ENCODE measurements around the gene CEP55. TPM values are rescaled to one million over a fixed set of nuclear protein-coding genes. Genes with fewer than 3 reads are reported as not detected.
A peak's percentile ranks its signal among the peaks of the same experiment; 100 is the strongest.
"Not testable (repeated sequence)": the region's sequence is repeated elsewhere in the genome, so short reads cannot be mapped to it uniquely, and the experiment has no call there.

The CEP55 gene
- total and polyA plus RNA-seq, 5 donors from 2014 or later: 3.1 to 5.0 (median 4.6) TPM

DNA sequence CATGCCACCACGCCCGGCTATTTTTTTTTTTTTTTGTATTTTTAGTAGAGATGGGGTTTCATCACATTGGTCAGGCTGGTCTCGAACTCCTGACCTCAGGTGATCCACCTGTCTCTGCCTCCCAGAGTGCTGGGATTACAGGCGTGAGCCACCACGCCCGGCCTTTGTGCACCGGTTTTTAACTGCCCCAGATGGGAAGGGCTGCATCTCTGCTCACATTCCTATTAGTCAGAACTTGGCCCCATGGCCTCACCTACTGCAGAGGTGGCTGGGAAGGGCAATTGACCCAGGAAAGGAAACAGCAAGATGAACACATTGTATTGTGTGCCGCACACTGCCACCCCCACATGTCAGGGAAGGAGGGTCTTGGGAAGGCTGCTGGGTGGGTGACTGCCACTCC lies 50.6 kb downstream of the CEP55 start:
- H3K4me3 ChIP-seq (ENCODE audit: low read depth, low read length); H3K4me3 Mint-ChIP-seq; ATAC-seq (ENCODE audit: low read depth in 2 of 2); H3K4me1 ChIP-seq (ENCODE audit: control insufficient read depth, insufficient read depth, low read length, poor library complexity, severe bottlenecking); H3K9me3 ChIP-seq (ENCODE audit: control insufficient read depth in 2 of 2, low read length in 2 of 2); DNase-seq; H3K4me1 Mint-ChIP-seq; H3K36me3 Mint-ChIP-seq; H3K36me3 ChIP-seq (ENCODE audit: control insufficient read depth, insufficient read depth, low read length); H3K27me3 ChIP-seq (ENCODE audit: control insufficient read depth, insufficient read depth, low read length); H3K9me3 Mint-ChIP-seq; H3K27ac ChIP-seq (ENCODE audit: insufficient read depth, low read length, poor library complexity, severe bottlenecking); H3K27me3 Mint-ChIP-seq; H3K27ac Mint-ChIP-seq: not testable (repeated sequence)

DNA sequence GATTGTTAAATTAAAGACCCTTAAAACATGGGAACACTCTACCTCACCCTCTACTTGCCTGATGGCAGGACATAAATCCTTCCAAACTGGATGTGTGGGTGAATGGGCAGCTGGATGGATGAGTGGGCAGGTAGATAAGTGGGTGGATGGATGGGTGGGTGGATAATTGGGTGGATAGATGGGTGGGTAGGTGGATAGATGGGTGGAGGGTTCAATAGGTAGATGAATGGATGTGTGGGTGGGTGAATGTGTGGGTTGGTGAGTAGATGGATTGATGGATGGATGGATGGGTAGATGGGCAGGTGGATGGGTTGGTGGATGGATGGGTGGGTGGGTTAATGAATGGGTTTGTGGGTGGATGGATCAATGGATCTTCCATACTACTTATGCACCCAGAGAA lies 51.1 kb downstream of the CEP55 start:
- Mint-ChIP-seq H3K27ac (no peak overlapping the region), H3K4me1 (peaks cover 0 to under 1% (median 0%) of the 10 kb centered on the region in 4 donors), H3K4me3 (no peak overlapping the region), H3K36me3 (no peaks in the 10 kb centered on the region), H3K9me3 (no peaks in the 10 kb centered on the region), H3K27me3 (peaks cover 7% of the 10 kb centered on the region)
- Histone ChIP-seq H3K27me3 (ENCODE audit: control insufficient read depth, insufficient read depth, low read length) (no peaks in the 10 kb centered on the region), H3K4me3 (ENCODE audit: low read depth, low read length) (no peak overlapping the region), H3K4me1 (ENCODE audit: control insufficient read depth, insufficient read depth, low read length, poor library complexity, severe bottlenecking) (no peaks in the 10 kb centered on the region), H3K27ac (ENCODE audit: insufficient read depth, low read length, poor library complexity, severe bottlenecking) (no peak overlapping the region), H3K9me3 (ENCODE audit: control insufficient read depth in 2 of 2, low read length in 2 of 2) (no peaks in the 10 kb centered on the region), H3K36me3 (ENCODE audit: control insufficient read depth, insufficient read depth, low read length) (no peaks in the 10 kb centered on the region)
- ATAC-seq (ENCODE audit: low read depth in 2 of 2) (no peak), DNase-seq (no peak)

GRCh38 chr10:93548376-93549071 lies 52.1 kb downstream of the CEP55 start:
- no peak for ATAC-seq (ENCODE audit: low read depth in 2 of 2)

DNA sequence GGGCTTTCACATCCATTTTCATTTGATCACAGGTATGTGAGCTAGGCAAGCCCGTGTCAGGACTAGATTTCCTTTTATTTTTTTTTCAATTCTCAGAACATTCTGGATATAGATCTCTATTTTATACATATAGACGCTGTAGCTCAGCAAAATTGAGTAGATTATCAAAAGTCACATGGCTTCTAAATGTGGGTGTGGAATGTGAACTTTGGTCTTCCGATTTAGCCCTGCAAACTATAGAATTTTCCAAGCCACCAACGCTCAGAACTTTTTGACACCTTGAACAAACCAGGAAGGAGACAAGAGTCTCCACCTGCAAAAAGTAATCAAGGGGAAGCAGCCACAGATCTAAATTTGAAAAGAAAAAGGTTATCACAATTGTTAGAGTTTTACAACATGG lies 54.2 kb downstream of the CEP55 start:
- H3K27ac ChIP-seq (ENCODE audit: insufficient read depth, low read length, poor library complexity, severe bottlenecking): no peak overlapping the region
- no peaks in the 10 kb centered on the region for H3K9me3 ChIP-seq (ENCODE audit: control insufficient read depth in 2 of 2, low read length in 2 of 2)
- no peaks in the 10 kb centered on the region for H3K4me1 ChIP-seq (ENCODE audit: control insufficient read depth, insufficient read depth, low read length, poor library complexity, severe bottlenecking)
- Mint-ChIP-seq H3K4me1 (no peaks in the 10 kb centered on the region), H3K4me3 (no peak overlapping the region), H3K36me3 (no peaks in the 10 kb centered on the region), H3K27ac (no peak overlapping the region), H3K9me3 (no peaks in the 10 kb centered on the region), H3K27me3 (no peaks in the 10 kb centered on the region)
- DNase-seq (no peak), ATAC-seq (ENCODE audit: low read depth in 2 of 2) (no peak)
- no peaks in the 10 kb centered on the region for H3K36me3 ChIP-seq (ENCODE audit: control insufficient read depth, insufficient read depth, low read length)
- no peak overlapping the region for H3K4me3 ChIP-seq (ENCODE audit: low read depth, low read length)
- H3K27me3 ChIP-seq (ENCODE audit: control insufficient read depth, insufficient read depth, low read length): no peaks in the 10 kb centered on the region

More at GRCh38 chr10:93548376-93549071, 52.1 kb downstream of the CEP55 start:
- no peaks in the 10 kb centered on the region for H3K27me3 Mint-ChIP-seq
- H3K4me3 Mint-ChIP-seq: no peak overlapping the region
- H3K27me3 ChIP-seq (ENCODE audit: control insufficient read depth, insufficient read depth, low read length): no peaks in the 10 kb centered on the region
- H3K27ac ChIP-seq (ENCODE audit: insufficient read depth, low read length, poor library complexity, severe bottlenecking): no peak overlapping the region
- H3K9me3 ChIP-seq (ENCODE audit: control insufficient read depth in 2 of 2, low read length in 2 of 2): no peaks in the 10 kb centered on the region
- no peaks in the 10 kb centered on the region for H3K36me3 ChIP-seq (ENCODE audit: control insufficient read depth, insufficient read depth, low read length)
- H3K27ac Mint-ChIP-seq: no peak overlapping the region
- no peaks in the 10 kb centered on the region for H3K36me3 Mint-ChIP-seq
- DNase-seq: no peak
- H3K4me1 ChIP-seq (ENCODE audit: control insufficient read depth, insufficient read depth, low read length, poor library complexity, severe bottlenecking): no peaks in the 10 kb centered on the region
- no peak overlapping the region for H3K4me3 ChIP-seq (ENCODE audit: low read depth, low read length)
- no peaks in the 10 kb centered on the region for H3K9me3 Mint-ChIP-seq
- H3K4me1 Mint-ChIP-seq: no peaks in the 10 kb centered on the region

- Mint-ChIP-seq H3K36me3 (no peaks in the 10 kb centered on the region), H3K9me3 (peaks cover 0 to 2% (median 0%) of the 10 kb centered on the region in 7 donors), H3K4me1 (no peaks in the 10 kb centered on the region), H3K27ac (no peak overlapping the region), H3K4me3 (peak overlapping the region in 1 of 4 donors; percentile 79), H3K27me3 (peaks cover 4% of the 10 kb centered on the region)
- ATAC-seq (ENCODE audit: low read depth in 2 of 2) (no peak), DNase-seq (no peak)
- H3K27me3 ChIP-seq (ENCODE audit: control insufficient read depth, insufficient read depth, low read length): no peaks in the 10 kb centered on the region
- no peak overlapping the region for H3K27ac ChIP-seq (ENCODE audit: insufficient read depth, low read length, poor library complexity, severe bottlenecking)
- H3K36me3 ChIP-seq (ENCODE audit: control insufficient read depth, insufficient read depth, low read length): no peaks in the 10 kb centered on the region
- H3K4me1 ChIP-seq (ENCODE audit: control insufficient read depth, insufficient read depth, low read length, poor library complexity, severe bottlenecking): no peaks in the 10 kb centered on the region
- no peaks in the 10 kb centered on the region for H3K9me3 ChIP-seq (ENCODE audit: control insufficient read depth in 2 of 2, low read length in 2 of 2)
- no peak overlapping the region for H3K4me3 ChIP-seq (ENCODE audit: low read depth, low read length)
Observed at GRCh38 chr10:93552780-93553179, 56.4 kb downstream of the CEP55 start.

DNA sequence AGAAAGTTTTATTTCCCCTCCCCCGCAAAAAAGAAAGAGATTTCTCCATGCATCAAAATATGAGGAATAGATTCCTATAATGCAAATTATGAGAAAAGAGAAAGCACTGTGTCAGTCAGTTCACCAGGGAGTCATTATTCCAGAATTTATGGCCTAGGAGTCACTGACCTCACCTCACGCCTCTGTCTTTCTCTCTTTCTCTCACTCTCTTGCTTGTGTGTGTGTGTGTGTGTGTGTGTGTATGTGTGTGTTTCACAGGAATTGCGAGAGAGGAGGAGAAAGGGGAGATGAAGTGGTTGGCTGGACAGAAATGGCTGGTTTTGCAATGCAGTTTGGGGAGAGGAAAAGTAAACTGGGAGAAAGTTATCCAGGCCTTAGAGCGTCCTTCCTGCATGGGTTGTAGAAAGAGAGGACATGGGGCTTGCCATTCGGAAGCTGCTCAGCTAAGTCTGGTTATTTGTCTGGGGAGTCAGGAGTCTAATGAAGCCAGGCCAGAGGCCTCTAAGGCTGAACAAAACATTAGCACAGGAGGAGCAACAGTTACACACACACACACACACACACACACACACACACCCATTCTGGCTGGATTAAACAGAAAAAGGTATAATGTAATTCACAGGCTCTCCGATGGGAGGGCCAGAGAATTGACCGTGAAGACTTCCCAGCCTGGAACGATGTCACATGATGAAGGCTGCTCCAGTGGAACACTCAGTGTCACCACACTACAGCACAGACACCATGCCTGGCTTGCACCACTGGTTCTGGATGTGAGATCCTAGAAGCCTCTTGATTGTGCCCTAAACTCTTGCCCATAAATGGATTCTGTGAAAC lies 57.3 kb downstream of the CEP55 start:
- no peak overlapping the region for H3K27ac Mint-ChIP-seq
- H3K4me3 Mint-ChIP-seq: no peak overlapping the region
- no peaks in the 10 kb centered on the region for H3K9me3 ChIP-seq (ENCODE audit: control insufficient read depth in 2 of 2, low read length in 2 of 2)
- H3K9me3 Mint-ChIP-seq: peaks cover 0 to 2% (median 0%) of the 10 kb centered on the region in 7 donors
- no peak for DNase-seq
- no peak overlapping the region for H3K27ac ChIP-seq (ENCODE audit: insufficient read depth, low read length, poor library complexity, severe bottlenecking)
- no peaks in the 10 kb centered on the region for H3K36me3 ChIP-seq (ENCODE audit: control insufficient read depth, insufficient read depth, low read length)
- no peaks in the 10 kb centered on the region for H3K4me1 ChIP-seq (ENCODE audit: control insufficient read depth, insufficient read depth, low read length, poor library complexity, severe bottlenecking)
- H3K27me3 Mint-ChIP-seq: peaks cover 8% of the 10 kb centered on the region
- no peaks in the 10 kb centered on the region for H3K4me1 Mint-ChIP-seq
- H3K4me3 ChIP-seq (ENCODE audit: low read depth, low read length): no peak overlapping the region
- no peaks in the 10 kb centered on the region for H3K27me3 ChIP-seq (ENCODE audit: control insufficient read depth, insufficient read depth, low read length)
- H3K36me3 Mint-ChIP-seq: no peaks in the 10 kb centered on the region
- ATAC-seq (ENCODE audit: low read depth in 2 of 2): no peak

- Mint-ChIP-seq H3K4me1 (no peaks in the 10 kb centered on the region), H3K27me3 (peaks cover 8% of the 10 kb centered on the region), H3K27ac (no peak overlapping the region), H3K4me3 (no peak overlapping the region), H3K9me3 (peaks cover 0 to 2% (median 0%) of the 10 kb centered on the region in 7 donors), H3K36me3 (no peaks in the 10 kb centered on the region)
- DNase-seq (no peak), ATAC-seq (ENCODE audit: low read depth in 2 of 2) (no peak)
- Histone ChIP-seq H3K27me3 (ENCODE audit: control insufficient read depth, insufficient read depth, low read length) (no peaks in the 10 kb centered on the region), H3K36me3 (ENCODE audit: control insufficient read depth, insufficient read depth, low read length) (no peaks in the 10 kb centered on the region), H3K4me1 (ENCODE audit: control insufficient read depth, insufficient read depth, low read length, poor library complexity, severe bottlenecking) (no peaks in the 10 kb centered on the region), H3K4me3 (ENCODE audit: low read depth, low read length) (no peak overlapping the region), H3K27ac (ENCODE audit: insufficient read depth, low read length, poor library complexity, severe bottlenecking) (no peak overlapping the region), H3K9me3 (ENCODE audit: control insufficient read depth in 2 of 2, low read length in 2 of 2) (no peaks in the 10 kb centered on the region)
Observed at GRCh38 chr10:93554316-93554663, 57.9 kb downstream of the CEP55 start.
